Activated T-helper 17 cell treated with anti-CD3 and anti-CD28 coated beads, Interleukin-2, amount 50 U/mL, for 72 hours (primary cell): ENCODE results near the gene LAMTOR2. TPM values are rescaled to one million over a fixed set of nuclear protein-coding genes. Genes with fewer than 3 reads are reported as not detected.
A peak's percentile ranks its signal among the peaks of the same experiment; 100 is the strongest.

Experiments
- ATAC-seq: fragments of 150-1000 bp; cut with Tn5 transposase; replicated peaks from 2 replicates; pipeline ENCODE4 v1.10.0; 2021; ENCODE audit warnings: mild to moderate bottlenecking, moderate library complexity
- H3K27ac Mint-ChIP-seq: one replicate; pipeline ENCODE4 v1.8.0; 2022; ENCODE audit warnings: mixed read lengths
- H3K27me3 Mint-ChIP-seq: one replicate; pipeline ENCODE4 v1.8.0; 2022; ENCODE audit warnings: mixed read lengths
- H3K36me3 Mint-ChIP-seq: one replicate; pipeline ENCODE4 v1.8.0; 2022; ENCODE audit warnings: low read depth, mild to moderate bottlenecking, mixed read lengths
- H3K4me1 Mint-ChIP-seq: one replicate; pipeline ENCODE4 v1.8.0; 2022; ENCODE audit warnings: mixed read lengths
- H3K4me3 Mint-ChIP-seq: one replicate; pipeline ENCODE4 v1.8.0; 2022; ENCODE audit warnings: mild to moderate bottlenecking, mixed read lengths
- H3K9me3 Mint-ChIP-seq: one replicate; pipeline ENCODE4 v1.8.0; 2022; ENCODE audit warnings: mixed read lengths
- total RNA-seq, 2 donors: library from RNA; stranded (reverse); gene quantifications; one replicate each; pipeline ENCODE4 v1.2.3, GENCODE V29; 2022

The LAMTOR2 gene
- total RNA-seq, 2 donors from 2014 or later: 39.9 to 55.6 TPM

GRCh38 chr1:156090840-156091188 is 36.2 kb downstream of the LAMTOR2 start:
- H3K27ac Mint-ChIP-seq: no peak overlapping the region
- H3K9me3 Mint-ChIP-seq: no peaks in the 10 kb centered on the region
- peak; percentile 98 for ATAC-seq
- H3K4me1 Mint-ChIP-seq: peaks cover 9% of the 10 kb centered on the region
- no peak overlapping the region for H3K4me3 Mint-ChIP-seq
- H3K27me3 Mint-ChIP-seq: peaks cover 4% of the 10 kb centered on the region
- no peaks in the 10 kb centered on the region for H3K36me3 Mint-ChIP-seq

GRCh38 chr1:156091610-156092009 is 37.0 kb downstream of the LAMTOR2 start:
- peaks cover 15% of the 10 kb centered on the region for H3K4me1 Mint-ChIP-seq

GRCh38 chr1:156095906-156096508 is 41.4 kb downstream of the LAMTOR2 start:
- Mint-ChIP-seq H3K36me3 (peaks cover 9% of the 10 kb centered on the region), H3K4me1 (peaks cover 39% of the 10 kb centered on the region), H3K27ac (peak overlapping the region; percentile 99), H3K9me3 (no peaks in the 10 kb centered on the region), H3K27me3 (no peaks in the 10 kb centered on the region), H3K4me3 (peak overlapping the region; percentile 65)
- ATAC-seq: peak; percentile 25

More at GRCh38 chr1:156091610-156092009, 37.0 kb downstream of the LAMTOR2 start:
- Mint-ChIP-seq H3K27me3 (peaks cover 4% of the 10 kb centered on the region), H3K4me3 (no peak overlapping the region), H3K9me3 (no peaks in the 10 kb centered on the region), H3K27ac (no peak overlapping the region), H3K36me3 (peaks cover 2% of the 10 kb centered on the region)
- ATAC-seq: no peak

- Mint-ChIP-seq H3K27ac (peak overlapping the region; percentile 99), H3K36me3 (peaks cover 9% of the 10 kb centered on the region), H3K4me1 (peaks cover 45% of the 10 kb centered on the region), H3K9me3 (no peaks in the 10 kb centered on the region), H3K4me3 (peak overlapping the region; percentile 65), H3K27me3 (no peaks in the 10 kb centered on the region)
- ATAC-seq: peak; percentile 80
Observed at GRCh38 chr1:156096640-156097391, 42.2 kb downstream of the LAMTOR2 start.

GRCh38 chr1:156097499-156098178 is 43.1 kb downstream of the LAMTOR2 start:
- peak overlapping the region; percentile 99 for H3K27ac Mint-ChIP-seq
- H3K36me3 Mint-ChIP-seq: peaks cover 9% of the 10 kb centered on the region
- no peaks in the 10 kb centered on the region for H3K9me3 Mint-ChIP-seq
- ATAC-seq: peak; percentile 61
- peaks cover 46% of the 10 kb centered on the region for H3K4me1 Mint-ChIP-seq
- H3K4me3 Mint-ChIP-seq: peak overlapping the region; percentile 65
- no peaks in the 10 kb centered on the region for H3K27me3 Mint-ChIP-seq

- no peak for ATAC-seq
- peaks cover 57% of the 10 kb centered on the region for H3K4me1 Mint-ChIP-seq
- no peaks in the 10 kb centered on the region for H3K9me3 Mint-ChIP-seq
- peak overlapping the region; percentile 65 for H3K4me3 Mint-ChIP-seq
- H3K27me3 Mint-ChIP-seq: no peaks in the 10 kb centered on the region
- peaks cover 15% of the 10 kb centered on the region for H3K36me3 Mint-ChIP-seq
- peak overlapping the region; percentile 99 for H3K27ac Mint-ChIP-seq
Observed at GRCh38 chr1:156098784-156099183, 44.2 kb downstream of the LAMTOR2 start.

- peak overlapping the region; percentile 99 for H3K27ac Mint-ChIP-seq
Observed at GRCh38 chr1:156099282-156099681, 44.7 kb downstream of the LAMTOR2 start.

GRCh38 chr1:156100205-156100995 is 45.8 kb downstream of the LAMTOR2 start:
- H3K4me3 Mint-ChIP-seq: peak overlapping the region; percentile 54

More at GRCh38 chr1:156099282-156099681, 44.7 kb downstream of the LAMTOR2 start:
- Mint-ChIP-seq H3K4me3 (peak overlapping the region; percentile 65), H3K27me3 (no peaks in the 10 kb centered on the region), H3K9me3 (no peaks in the 10 kb centered on the region), H3K36me3 (peaks cover 20% of the 10 kb centered on the region), H3K4me1 (peaks cover 62% of the 10 kb centered on the region)
- ATAC-seq: no peak

GRCh38 chr1:156101880-156102279 is 47.3 kb downstream of the LAMTOR2 start:
- Mint-ChIP-seq H3K27ac (peak overlapping the region; percentile 91), H3K4me1 (peaks cover 60% of the 10 kb centered on the region), H3K27me3 (no peaks in the 10 kb centered on the region), H3K36me3 (peaks cover 19% of the 10 kb centered on the region), H3K9me3 (no peaks in the 10 kb centered on the region), H3K4me3 (peak overlapping the region; percentile 7)
- ATAC-seq: no peak

More at GRCh38 chr1:156100205-156100995, 45.8 kb downstream of the LAMTOR2 start:
- H3K27me3 Mint-ChIP-seq: no peaks in the 10 kb centered on the region
- H3K9me3 Mint-ChIP-seq: no peaks in the 10 kb centered on the region
- peak overlapping the region; percentile 91 for H3K27ac Mint-ChIP-seq
- H3K36me3 Mint-ChIP-seq: peaks cover 24% of the 10 kb centered on the region
- peak; percentile 1 for ATAC-seq
- H3K4me1 Mint-ChIP-seq: peaks cover 68% of the 10 kb centered on the region

- Mint-ChIP-seq H3K36me3 (peaks cover 15% of the 10 kb centered on the region), H3K4me1 (peaks cover 55% of the 10 kb centered on the region), H3K9me3 (no peaks in the 10 kb centered on the region), H3K4me3 (peak overlapping the region; percentile 86), H3K27me3 (no peaks in the 10 kb centered on the region), H3K27ac (peak overlapping the region; percentile 99)
- ATAC-seq: no peak
Observed at GRCh38 chr1:156102633-156103511, 48.3 kb downstream of the LAMTOR2 start.

- H3K27me3 Mint-ChIP-seq: no peaks in the 10 kb centered on the region
- peaks cover 15% of the 10 kb centered on the region for H3K36me3 Mint-ChIP-seq
- H3K4me1 Mint-ChIP-seq: peaks cover 48% of the 10 kb centered on the region
- peak overlapping the region; percentile 99 for H3K27ac Mint-ChIP-seq
- H3K9me3 Mint-ChIP-seq: no peaks in the 10 kb centered on the region
- ATAC-seq: peak; percentile 16
- peak overlapping the region; percentile 86 for H3K4me3 Mint-ChIP-seq
Observed at GRCh38 chr1:156103521-156103947, 49.0 kb downstream of the LAMTOR2 start.

- H3K4me1 Mint-ChIP-seq: peaks cover 46% of the 10 kb centered on the region
- H3K9me3 Mint-ChIP-seq: no peaks in the 10 kb centered on the region
- peak overlapping the region; percentile 99 for H3K27ac Mint-ChIP-seq
- peak overlapping the region; percentile 86 for H3K4me3 Mint-ChIP-seq
- no peaks in the 10 kb centered on the region for H3K27me3 Mint-ChIP-seq
- H3K36me3 Mint-ChIP-seq: peaks cover 15% of the 10 kb centered on the region
- peak; percentile 34 for ATAC-seq
Observed at GRCh38 chr1:156104065-156104810, 49.7 kb downstream of the LAMTOR2 start.
